NCI-H2107 treated with DMSO at 0.1 percent for 48 hours (cell line): ENCODE results near the gene IRAK2.
A peak's percentile ranks its signal among the peaks of the same experiment; 100 is the strongest.

Source experiments
- DNase-seq: peaks from one replicate; lab custom pipeline; 2025; ENCODE audit not compliant: unreplicated experiment; lab: John Stamatoyannopoulos, UW

Gene IRAK2

GRCh38 chr3:10223676-10224639 is 59.2 kb downstream of the IRAK2 start:
- DNase-seq = no peak

GRCh38 chr3:10224794-10225665 is 60.3 kb downstream of the IRAK2 start:
- DNase-seq = peak; percentile 14

- DNase-seq = no peak
Measured at GRCh38 chr3:10226293-10226692, 61.6 kb downstream of the IRAK2 start.

GRCh38 chr3:10228248-10228950 is 63.7 kb downstream of the IRAK2 start:
- DNase-seq = no peak

GRCh38 chr3:10229576-10229975 is 64.9 kb downstream of the IRAK2 start:
- no peak for DNase-seq

GRCh38 chr3:10232137-10232536 is 67.4 kb downstream of the IRAK2 start:
- no peak for DNase-seq

GRCh38 chr3:10233988-10234387 is 69.3 kb downstream of the IRAK2 start:
- DNase-seq = no peak

GRCh38 chr3:10234526-10235230 is 70.0 kb downstream of the IRAK2 start:
- no peak for DNase-seq

GRCh38 chr3:10235551-10235950 is 70.8 kb downstream of the IRAK2 start:
- no peak for DNase-seq

GRCh38 chr3:10238345-10239183 is 73.8 kb downstream of the IRAK2 start:
- no peak for DNase-seq

- DNase-seq = no peak
Measured at GRCh38 chr3:10240799-10241198, 76.1 kb downstream of the IRAK2 start.

- no peak for DNase-seq
Measured at GRCh38 chr3:10242182-10243065, 77.7 kb downstream of the IRAK2 start.

GRCh38 chr3:10244009-10244408 is 79.3 kb downstream of the IRAK2 start:
- no peak for DNase-seq

- DNase-seq = no peak
Measured at GRCh38 chr3:10245081-10245712, 80.5 kb downstream of the IRAK2 start.

- no peak for DNase-seq
Measured at GRCh38 chr3:10247679-10248183, 83.0 kb downstream of the IRAK2 start.

- DNase-seq = peak; percentile 41
Measured at GRCh38 chr3:10248184-10248983, 83.7 kb downstream of the IRAK2 start, which contains the start of gene TATDN2. TSS of gene TATDN2 (plus strand) at chr3:10248459. CDS start at chr3:10249201, 742 bp downstream.
